Neural cell (in vitro differentiated cells): ENCODE data around the gene ZBTB42. TPM values are rescaled to one million over a fixed set of nuclear protein-coding genes. Genes with fewer than 3 reads are reported as not detected.
A peak's percentile ranks its signal among the peaks of the same experiment; 100 is the strongest.

Experiments used
- H2AFZ ChIP-seq: fragments of 200-600, 300-800 bp; sonication (generic), shearing (Covaris generic); 2 replicates; pipeline ENCODE4 v1.6.0; 2014; ENCODE audit warnings: low read depth, mild to moderate bottlenecking, antibody characterized with exemption, low read length, moderate library complexity
- H3F3A ChIP-seq: fragments of 200-600 bp; shearing (Covaris generic); 2 replicates; pipeline ENCODE4 v1.6.1; 2016; ENCODE audit warnings: mild to moderate bottlenecking, moderate library complexity, mixed read lengths, antibody characterized with exemption, low read length; ENCODE audit not compliant: insufficient read depth, poor library complexity, severe bottlenecking
- H3K27ac ChIP-seq: fragments of 200-600, 300-800 bp; sonication (generic), shearing (Covaris generic); 2 replicates; pipeline ENCODE4 v1.5.1; 2014; ENCODE audit warnings: mild to moderate bottlenecking, low read length, moderate library complexity
- H3K27me3 ChIP-seq: fragments of 300-800, 200-600 bp; sonication (generic), shearing (Covaris generic); 2 replicates; pipeline ENCODE4 v1.6.0; 2014; ENCODE audit warnings: mild to moderate bottlenecking, low read depth, low read length, moderate library complexity; ENCODE audit not compliant: insufficient read depth
- H3K36me3 ChIP-seq: fragments of 300-800, 200-600 bp; sonication (generic), shearing (Covaris generic); 2 replicates; pipeline ENCODE4 v1.5.1; 2014; ENCODE audit warnings: mild to moderate bottlenecking, antibody characterized with exemption, low read length, moderate library complexity; ENCODE audit not compliant: insufficient read depth
- H3K4me2 ChIP-seq: fragments of 300-800, 200-600 bp; sonication (generic), shearing (Covaris generic); 2 replicates; pipeline ENCODE4 v1.6.0; 2014; ENCODE audit warnings: mild to moderate bottlenecking, low read length
- H3K4me3 ChIP-seq: fragments of 300-800, 200-600 bp; sonication (generic), shearing (Covaris generic); 2 replicates; pipeline ENCODE4 v1.5.1; 2014; ENCODE audit warnings: mild to moderate bottlenecking, low read length, moderate library complexity
- H3K79me2 ChIP-seq: fragments of 200-600 bp; shearing (Covaris generic); replicated peaks from 2 replicates; pipeline ENCODE4 v1.6.0; 2014; ENCODE audit warnings: mild to moderate bottlenecking, low read length, moderate library complexity; ENCODE audit not compliant: insufficient read depth
- H3K9ac ChIP-seq: fragments of 300-800, 200-600 bp; sonication (generic), shearing (Covaris generic); 2 replicates; pipeline ENCODE4 v1.6.1; 2016; ENCODE audit warnings: mild to moderate bottlenecking, low read length, mixed read lengths
- H3K9me2 ChIP-seq: fragments of 200-600 bp; shearing (Covaris generic); 2 replicates; pipeline ENCODE4 v1.6.1; 2016; ENCODE audit warnings: mild to moderate bottlenecking, low read length, mixed read lengths; ENCODE audit not compliant: insufficient read depth
- H3K9me3 ChIP-seq: fragments of 200-600, 300-800 bp; sonication (generic), shearing (Covaris generic); 2 replicates; pipeline ENCODE4 v1.6.1; 2016; ENCODE audit warnings: mild to moderate bottlenecking, mixed run types, low read length, moderate library complexity, mixed read lengths
- H4K20me1 ChIP-seq: fragments of 200-600 bp; shearing (Covaris generic); 2 replicates; pipeline ENCODE4 v1.6.1; 2016; ENCODE audit warnings: mild to moderate bottlenecking, mixed run types; ENCODE audit not compliant: insufficient read depth
- EP300 ChIP-seq: fragments of 450-650 bp; conservative IDR thresholded peaks from 2 replicates; pipeline ENCODE4 v1.6.1; 2014; ENCODE audit warnings: antibody characterized with exemption, mild to moderate bottlenecking, moderate library complexity; ENCODE audit not compliant: poor library complexity, severe bottlenecking
- EZH2 ChIP-seq: fragments of 200-600, 300-800 bp; shearing (Covaris generic), sonication (generic); IDR thresholded peaks from 2 replicates; pipeline ENCODE4 v1.6.1; 2014; ENCODE audit warnings: antibody characterized with exemption, low read length, borderline replicate concordance, mild to moderate bottlenecking; ENCODE audit not compliant: insufficient read depth, poor library complexity, severe bottlenecking
- MXI1 ChIP-seq: fragments of 450-650 bp; conservative IDR thresholded peaks from 2 replicates; pipeline ENCODE4 v1.6.1; 2014; ENCODE audit warnings: antibody characterized with exemption, mild to moderate bottlenecking; ENCODE audit not compliant: poor library complexity, severe bottlenecking
- POLR2AphosphoS5 ChIP-seq: IDR thresholded peaks from 2 replicates; pipeline ENCODE4 v1.6.1; 2012
- RAD21 ChIP-seq: fragments of 450-650 bp; conservative IDR thresholded peaks from 2 replicates; pipeline ENCODE4 v1.6.1; 2014; ENCODE audit warnings: antibody characterized with exemption, mild to moderate bottlenecking, moderate library complexity
- SMC3 ChIP-seq: fragments of 450-650 bp; conservative IDR thresholded peaks from 2 replicates; pipeline ENCODE4 v1.6.1; 2014; ENCODE audit warnings: antibody characterized with exemption, mild to moderate bottlenecking, moderate library complexity; ENCODE audit not compliant: poor library complexity
- TAF1 ChIP-seq: IDR thresholded peaks from 2 replicates; pipeline ENCODE4 v1.6.1; 2012; ENCODE audit warnings: low read depth
- polyA plus RNA-seq: library from polyadenylated mRNA; depleted of rRNA; stranded (reverse); fragments of >200 nt; gene quantifications from 2 replicates; pipeline ENCODE4 v1.2.3, GENCODE V29; 2014
- TF ChIP-seq, protein P1 (sequence below): IDR thresholded peaks from 2 replicates; pipeline ENCODE4 v1.6.1; 2012; ENCODE audit warnings: borderline replicate concordance
- TF ChIP-seq, protein P2 (sequence below): fragments of 450-650 bp; IDR thresholded peaks from 2 replicates; pipeline ENCODE4 v1.5.1; 2014; ENCODE audit warnings: antibody characterized with exemption, mild to moderate bottlenecking, moderate library complexity; ENCODE audit not compliant: poor library complexity, severe bottlenecking

Gene ZBTB42
- polyA plus RNA-seq, 1 donor from 2014 or later, result not detected

DNA sequence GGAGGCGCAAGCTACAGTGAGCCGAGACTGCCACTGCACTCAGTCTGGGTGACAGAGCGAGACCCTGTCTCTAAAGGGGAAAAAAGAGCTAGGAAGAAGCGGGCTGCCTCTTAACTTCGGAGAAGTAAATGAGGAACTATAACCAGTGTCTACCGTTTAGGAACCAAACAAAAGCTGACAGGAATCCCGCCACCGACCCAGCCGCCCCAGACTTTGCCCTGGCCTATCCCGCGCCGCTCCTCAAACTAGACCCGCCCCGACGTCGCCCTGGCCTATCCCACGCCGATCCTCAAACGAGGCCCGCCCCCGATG lies 48.5 kb upstream of the ZBTB42 start:
- no peaks in the 10 kb centered on the region for H3K27me3 ChIP-seq
- TF ChIP-seq, protein P1, sequence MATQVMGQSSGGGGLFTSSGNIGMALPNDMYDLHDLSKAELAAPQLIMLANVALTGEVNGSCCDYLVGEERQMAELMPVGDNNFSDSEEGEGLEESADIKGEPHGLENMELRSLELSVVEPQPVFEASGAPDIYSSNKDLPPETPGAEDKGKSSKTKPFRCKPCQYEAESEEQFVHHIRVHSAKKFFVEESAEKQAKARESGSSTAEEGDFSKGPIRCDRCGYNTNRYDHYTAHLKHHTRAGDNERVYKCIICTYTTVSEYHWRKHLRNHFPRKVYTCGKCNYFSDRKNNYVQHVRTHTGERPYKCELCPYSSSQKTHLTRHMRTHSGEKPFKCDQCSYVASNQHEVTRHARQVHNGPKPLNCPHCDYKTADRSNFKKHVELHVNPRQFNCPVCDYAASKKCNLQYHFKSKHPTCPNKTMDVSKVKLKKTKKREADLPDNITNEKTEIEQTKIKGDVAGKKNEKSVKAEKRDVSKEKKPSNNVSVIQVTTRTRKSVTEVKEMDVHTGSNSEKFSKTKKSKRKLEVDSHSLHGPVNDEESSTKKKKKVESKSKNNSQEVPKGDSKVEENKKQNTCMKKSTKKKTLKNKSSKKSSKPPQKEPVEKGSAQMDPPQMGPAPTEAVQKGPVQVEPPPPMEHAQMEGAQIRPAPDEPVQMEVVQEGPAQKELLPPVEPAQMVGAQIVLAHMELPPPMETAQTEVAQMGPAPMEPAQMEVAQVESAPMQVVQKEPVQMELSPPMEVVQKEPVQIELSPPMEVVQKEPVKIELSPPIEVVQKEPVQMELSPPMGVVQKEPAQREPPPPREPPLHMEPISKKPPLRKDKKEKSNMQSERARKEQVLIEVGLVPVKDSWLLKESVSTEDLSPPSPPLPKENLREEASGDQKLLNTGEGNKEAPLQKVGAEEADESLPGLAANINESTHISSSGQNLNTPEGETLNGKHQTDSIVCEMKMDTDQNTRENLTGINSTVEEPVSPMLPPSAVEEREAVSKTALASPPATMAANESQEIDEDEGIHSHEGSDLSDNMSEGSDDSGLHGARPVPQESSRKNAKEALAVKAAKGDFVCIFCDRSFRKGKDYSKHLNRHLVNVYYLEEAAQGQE, result peak; percentile 50
- TF ChIP-seq, protein P2, sequence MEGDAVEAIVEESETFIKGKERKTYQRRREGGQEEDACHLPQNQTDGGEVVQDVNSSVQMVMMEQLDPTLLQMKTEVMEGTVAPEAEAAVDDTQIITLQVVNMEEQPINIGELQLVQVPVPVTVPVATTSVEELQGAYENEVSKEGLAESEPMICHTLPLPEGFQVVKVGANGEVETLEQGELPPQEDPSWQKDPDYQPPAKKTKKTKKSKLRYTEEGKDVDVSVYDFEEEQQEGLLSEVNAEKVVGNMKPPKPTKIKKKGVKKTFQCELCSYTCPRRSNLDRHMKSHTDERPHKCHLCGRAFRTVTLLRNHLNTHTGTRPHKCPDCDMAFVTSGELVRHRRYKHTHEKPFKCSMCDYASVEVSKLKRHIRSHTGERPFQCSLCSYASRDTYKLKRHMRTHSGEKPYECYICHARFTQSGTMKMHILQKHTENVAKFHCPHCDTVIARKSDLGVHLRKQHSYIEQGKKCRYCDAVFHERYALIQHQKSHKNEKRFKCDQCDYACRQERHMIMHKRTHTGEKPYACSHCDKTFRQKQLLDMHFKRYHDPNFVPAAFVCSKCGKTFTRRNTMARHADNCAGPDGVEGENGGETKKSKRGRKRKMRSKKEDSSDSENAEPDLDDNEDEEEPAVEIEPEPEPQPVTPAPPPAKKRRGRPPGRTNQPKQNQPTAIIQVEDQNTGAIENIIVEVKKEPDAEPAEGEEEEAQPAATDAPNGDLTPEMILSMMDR, result no peak
- TF ChIP-seq RAD21, result no peak
- no peaks in the 10 kb centered on the region for H3F3A ChIP-seq
- H3K27ac ChIP-seq, result peak overlapping the region; percentile 81
- no peaks in the 10 kb centered on the region for H4K20me1 ChIP-seq
- H3K9ac ChIP-seq, result peak overlapping the region; percentile 92
- peaks cover 20% of the 10 kb centered on the region for H3K79me2 ChIP-seq
- H3K36me3 ChIP-seq, result no peaks in the 10 kb centered on the region
- no peak overlapping the region for H3K4me2 ChIP-seq
- H3K9me3 ChIP-seq, result no peaks in the 10 kb centered on the region
- peak overlapping the region; percentile 53 for H2AFZ ChIP-seq
- peak overlapping the region; percentile 100 for H3K4me3 ChIP-seq
- H3K9me2 ChIP-seq, result no peaks in the 10 kb centered on the region

DNA sequence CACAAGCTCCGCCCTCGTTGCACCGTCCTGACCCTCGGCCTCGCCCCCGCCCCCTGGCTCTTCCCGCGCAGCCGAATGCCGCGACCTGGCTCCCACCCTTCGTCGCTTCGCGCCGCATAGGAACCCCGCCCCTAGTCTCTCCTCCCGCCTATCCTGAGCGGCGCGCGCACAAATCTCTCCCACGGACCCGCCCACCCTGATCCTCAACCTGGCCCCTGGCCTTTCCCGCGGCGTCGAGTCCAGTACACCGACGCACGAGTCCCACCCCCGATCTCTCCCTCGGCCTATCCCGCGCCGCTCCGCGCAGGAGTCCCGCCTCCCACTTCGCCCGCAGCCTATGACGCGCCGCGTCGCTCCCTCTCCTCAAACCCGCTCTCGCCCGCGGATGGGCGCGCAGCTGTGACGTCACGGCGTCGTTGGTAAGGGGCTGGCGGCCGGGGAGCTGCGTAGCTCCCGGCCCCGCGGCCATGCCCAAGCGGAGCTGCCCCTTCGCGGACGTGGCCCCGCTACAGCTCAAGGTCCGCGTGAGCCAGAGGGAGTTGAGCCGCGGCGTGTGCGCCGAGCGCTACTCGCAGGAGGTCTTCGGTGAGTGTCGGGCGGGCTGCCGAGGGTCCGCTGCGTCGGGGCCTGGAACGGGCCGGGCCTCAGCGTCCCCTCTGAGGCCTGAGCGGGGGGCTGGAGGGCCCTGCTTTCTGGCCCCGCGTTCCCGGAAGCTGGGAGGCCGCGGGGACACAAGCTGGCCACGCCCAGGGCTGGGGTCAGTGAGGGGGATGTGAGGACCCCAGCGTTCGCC lies 48.0 kb upstream of the ZBTB42 start, which contains the start of gene SIVA1:
TSS of gene SIVA1 (plus strand) at position 413 of the 793 bp plus-strand sequence. CDS start at position 468, 55 bp downstream.
- H4K20me1 ChIP-seq, result no peaks in the 10 kb centered on the region
- H2AFZ ChIP-seq, result peak within 1 kb of the TSS; percentile 60
- H3K9ac ChIP-seq, result peak within 1 kb of the TSS; percentile 92
- no peaks in the 10 kb centered on the region for H3K9me3 ChIP-seq
- TF ChIP-seq SMC3, result peak; percentile 47
- peak; percentile 49 for TF ChIP-seq RAD21
- peak; percentile 88 for TF ChIP-seq POLR2AphosphoS5
- TF ChIP-seq EP300, result peak; percentile 70
- TF ChIP-seq, protein P1, result peak; percentile 67
- TF ChIP-seq, protein P2, result peak; percentile 27
- no peak for TF ChIP-seq TAF1
- no peak for TF ChIP-seq EZH2
- peak; percentile 91 for TF ChIP-seq MXI1
- H3K27ac ChIP-seq, result peak within 1 kb of the TSS; percentile 81
- peaks cover 20% of the 10 kb centered on the region for H3K79me2 ChIP-seq
- H3K4me3 ChIP-seq, result peak within 1 kb of the TSS; percentile 100
- H3K36me3 ChIP-seq, result no peaks in the 10 kb centered on the region
- H3K27me3 ChIP-seq, result no peaks in the 10 kb centered on the region
- peak within 1 kb of the TSS; percentile 94 for H3K4me2 ChIP-seq
- H3F3A ChIP-seq, result no peaks in the 10 kb centered on the region
- H3K9me2 ChIP-seq, result no peaks in the 10 kb centered on the region
